Measurements from ENCODE around the gene ZFAND2A.
"Not testable (repeated sequence)": the region's sequence is repeated elsewhere in the genome, so short reads cannot be mapped to it uniquely, and the experiment has no call there.

ZFAND2A gene

DNA sequence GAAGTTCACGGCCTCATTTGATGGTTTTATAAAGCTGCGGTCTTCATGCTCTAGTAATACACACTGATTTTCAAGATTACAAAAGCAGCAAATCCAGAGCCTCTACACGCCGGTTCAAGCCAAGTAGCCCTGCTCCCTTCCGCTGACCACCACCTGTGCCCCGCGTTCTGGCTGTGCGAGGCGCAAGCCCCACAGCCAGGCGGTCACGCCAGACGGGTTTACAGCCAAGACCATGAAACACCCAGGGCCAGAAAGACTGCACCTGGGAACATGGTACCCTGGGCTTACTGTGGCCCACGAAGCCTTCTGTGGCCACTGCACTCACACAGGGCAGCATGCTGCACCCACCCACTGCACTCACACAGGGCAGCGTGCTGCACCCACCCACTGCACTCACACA is 38.5 kb downstream of the ZFAND2A start:
- H3K9me3 ChIP-seq (ENCODE audit: control insufficient read depth in 1 of 2, low read length in 2 of 2) = no peaks in the 10 kb centered on the region
- no peak overlapping the region for H3K27ac ChIP-seq (ENCODE audit: low read length)
- no peak overlapping the region for H3K4me3 ChIP-seq (ENCODE audit: low read depth in 1 of 2, low read length in 2 of 2)

GRCh38 chr7:1120791-1121190 is 39.2 kb downstream of the ZFAND2A start:
- Histone ChIP-seq H3K4me3 (ENCODE audit: low read depth in 1 of 2, low read length in 2 of 2) (no peak overlapping the region), H3K4me1 (ENCODE audit: control insufficient read depth in 1 of 2, insufficient read depth in 2 of 2, low read length in 2 of 2) (peaks cover 0 to 20% of the 10 kb centered on the region in 2 donors), H3K27me3 (ENCODE audit: low read depth, low read length) (no peaks in the 10 kb centered on the region), H3K36me3 (ENCODE audit: control insufficient read depth in 1 of 2, insufficient read depth in 2 of 2, low read length in 2 of 2) (peaks cover 0 to 3% of the 10 kb centered on the region in 2 donors), H3K9me3 (ENCODE audit: control insufficient read depth in 1 of 2, low read length in 2 of 2) (no peaks in the 10 kb centered on the region), H3K27ac (ENCODE audit: low read length) (no peak overlapping the region)

More for the DNA sequence above, 38.5 kb downstream of the ZFAND2A start:
- H3K36me3 ChIP-seq (ENCODE audit: control insufficient read depth in 1 of 2, insufficient read depth in 2 of 2, low read length in 2 of 2) = peaks cover 0 to 3% of the 10 kb centered on the region in 2 donors
- H3K4me1 ChIP-seq (ENCODE audit: control insufficient read depth in 1 of 2, insufficient read depth in 2 of 2, low read length in 2 of 2) = peaks cover 0 to 20% of the 10 kb centered on the region in 2 donors
- no peaks in the 10 kb centered on the region for H3K27me3 ChIP-seq (ENCODE audit: low read depth, low read length)

DNA sequence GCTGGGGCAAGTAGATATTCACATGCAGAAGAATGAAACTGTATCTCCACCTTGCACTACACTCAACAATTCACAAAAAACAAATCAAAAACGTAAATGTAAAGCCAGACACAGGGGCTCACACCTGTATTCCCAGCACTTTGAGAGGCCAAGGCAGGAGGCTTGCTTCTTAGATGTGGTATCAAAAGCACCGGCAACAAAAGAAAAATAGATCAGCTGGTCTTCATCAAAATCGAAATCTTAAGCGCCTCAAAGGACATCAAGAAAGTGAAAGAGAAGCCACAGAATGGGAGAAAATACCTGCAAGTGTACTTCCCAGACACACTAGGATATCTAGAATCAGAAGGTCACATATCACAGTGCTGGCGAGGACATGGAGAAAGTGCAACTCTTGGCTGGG is 40.8 kb downstream of the ZFAND2A start:
- Histone ChIP-seq H3K9me3 (ENCODE audit: control insufficient read depth in 1 of 2, low read length in 2 of 2) (no peaks in the 10 kb centered on the region), H3K4me1 (ENCODE audit: control insufficient read depth in 1 of 2, insufficient read depth in 2 of 2, low read length in 2 of 2) (peaks cover 0 to 13% of the 10 kb centered on the region in 2 donors), H3K27me3 (ENCODE audit: low read depth, low read length) (no peaks in the 10 kb centered on the region), H3K36me3 (ENCODE audit: control insufficient read depth in 1 of 2, insufficient read depth in 2 of 2, low read length in 2 of 2) (no peaks in the 10 kb centered on the region), H3K4me3 (ENCODE audit: low read depth in 1 of 2, low read length in 2 of 2) (no peak overlapping the region), H3K27ac (ENCODE audit: low read length) (no peak overlapping the region)

GRCh38 chr7:1117321-1117928 is 42.6 kb downstream of the ZFAND2A start:
- Histone ChIP-seq H3K4me1 (ENCODE audit: control insufficient read depth in 1 of 2, insufficient read depth in 2 of 2, low read length in 2 of 2) (no peaks in the 10 kb centered on the region), H3K9me3 (ENCODE audit: control insufficient read depth in 1 of 2, low read length in 2 of 2) (no peaks in the 10 kb centered on the region), H3K27me3 (ENCODE audit: low read depth, low read length) (no peaks in the 10 kb centered on the region), H3K27ac (ENCODE audit: low read length) (no peak overlapping the region), H3K36me3 (ENCODE audit: control insufficient read depth in 1 of 2, insufficient read depth in 2 of 2, low read length in 2 of 2) (peaks cover 0 to 5% of the 10 kb centered on the region in 2 donors), H3K4me3 (ENCODE audit: low read depth in 1 of 2, low read length in 2 of 2) (no peak overlapping the region)

DNA sequence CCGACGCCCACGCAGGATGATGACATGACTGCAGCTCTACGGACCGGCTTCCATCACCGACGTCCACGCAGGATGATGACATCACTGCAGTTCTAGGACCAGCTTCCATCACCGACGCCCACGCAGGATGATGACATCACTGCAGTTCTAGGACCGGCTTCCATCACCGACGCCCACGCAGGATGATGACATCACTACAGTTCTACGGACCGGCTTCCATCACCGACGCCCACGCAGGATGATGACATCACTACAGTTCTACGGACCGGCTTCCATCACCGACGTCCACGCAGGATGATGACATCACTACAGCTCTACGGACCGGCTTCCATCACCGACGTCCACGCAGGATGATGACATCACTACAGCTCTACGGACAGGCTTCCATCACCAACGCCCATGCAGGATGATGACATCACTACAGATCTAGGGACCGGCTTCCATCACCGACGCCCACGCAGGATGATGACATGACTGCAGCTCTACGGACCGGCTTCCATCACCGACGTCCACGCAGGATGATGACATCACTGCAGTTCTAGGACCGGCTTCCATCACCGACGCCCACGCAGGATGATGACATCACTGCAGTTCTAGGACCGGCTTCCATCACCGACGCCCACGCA is 43.5 kb downstream of the ZFAND2A start:
- not testable (repeated sequence) for H3K27ac ChIP-seq (ENCODE audit: low read length); H3K27me3 ChIP-seq (ENCODE audit: low read depth, low read length); H3K4me1 ChIP-seq (ENCODE audit: control insufficient read depth in 1 of 2, insufficient read depth in 2 of 2, low read length in 2 of 2); H3K4me3 ChIP-seq (ENCODE audit: low read depth in 1 of 2, low read length in 2 of 2); H3K36me3 ChIP-seq (ENCODE audit: control insufficient read depth in 1 of 2, insufficient read depth in 2 of 2, low read length in 2 of 2); H3K9me3 ChIP-seq (ENCODE audit: control insufficient read depth in 1 of 2, low read length in 2 of 2)

- H3K27ac ChIP-seq (ENCODE audit: low read length); H3K4me1 ChIP-seq (ENCODE audit: control insufficient read depth in 1 of 2, insufficient read depth in 2 of 2, low read length in 2 of 2); H3K4me3 ChIP-seq (ENCODE audit: low read depth in 1 of 2, low read length in 2 of 2); H3K27me3 ChIP-seq (ENCODE audit: low read depth, low read length); H3K9me3 ChIP-seq (ENCODE audit: control insufficient read depth in 1 of 2, low read length in 2 of 2); H3K36me3 ChIP-seq (ENCODE audit: control insufficient read depth in 1 of 2, insufficient read depth in 2 of 2, low read length in 2 of 2): not testable (repeated sequence)
Measured at GRCh38 chr7:1115171-1116045, 44.6 kb downstream of the ZFAND2A start.

DNA sequence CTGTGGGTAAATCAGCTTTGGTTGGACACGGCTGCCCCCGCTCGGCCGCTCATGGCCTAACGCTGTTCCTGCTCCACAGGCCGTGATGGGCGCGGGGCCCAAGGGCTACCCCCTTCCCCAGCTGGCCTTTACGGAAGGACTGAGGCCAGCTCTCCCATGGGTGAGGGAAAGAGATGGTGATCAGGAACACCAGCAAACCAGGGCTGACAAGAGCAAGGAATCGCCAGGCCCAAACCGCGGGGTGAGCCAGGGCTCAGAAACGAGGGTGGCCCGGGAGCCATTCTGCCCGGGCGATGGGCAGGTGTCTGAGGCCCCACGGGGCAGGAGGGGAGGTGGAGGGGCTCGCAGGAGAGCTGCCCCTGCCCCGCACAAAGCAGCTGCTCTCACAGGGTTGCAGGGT is 45.5 kb downstream of the ZFAND2A start:
- H3K27ac ChIP-seq (ENCODE audit: low read length) = no peak overlapping the region
- H3K4me3 ChIP-seq (ENCODE audit: low read depth in 1 of 2, low read length in 2 of 2) = no peak overlapping the region
- H3K36me3 ChIP-seq (ENCODE audit: control insufficient read depth in 1 of 2, insufficient read depth in 2 of 2, low read length in 2 of 2) = peaks cover 0 to 7% of the 10 kb centered on the region in 2 donors
- no peaks in the 10 kb centered on the region for H3K27me3 ChIP-seq (ENCODE audit: low read depth, low read length)
- no peaks in the 10 kb centered on the region for H3K4me1 ChIP-seq (ENCODE audit: control insufficient read depth in 1 of 2, insufficient read depth in 2 of 2, low read length in 2 of 2)
- H3K9me3 ChIP-seq (ENCODE audit: control insufficient read depth in 1 of 2, low read length in 2 of 2) = no peaks in the 10 kb centered on the region

DNA sequence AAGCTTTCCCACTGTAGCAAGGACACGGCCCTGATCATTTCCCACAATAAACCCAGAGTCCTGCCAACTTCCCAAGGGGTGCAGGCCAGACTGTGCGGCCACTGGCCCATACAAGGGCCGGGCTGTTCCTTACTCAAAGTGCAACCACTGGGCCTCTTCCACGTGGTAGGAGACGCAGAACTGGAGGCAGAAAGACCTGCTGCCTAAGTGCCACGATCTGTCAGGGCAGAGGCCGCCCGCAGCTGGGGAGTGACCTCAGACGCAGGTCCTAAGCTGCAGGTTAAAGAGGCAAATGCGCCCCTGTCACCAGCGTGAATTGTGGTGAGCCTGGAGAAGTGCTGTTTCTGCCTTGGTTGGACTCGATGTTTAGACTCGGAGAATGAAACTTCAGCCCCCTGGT is 45.9 kb downstream of the ZFAND2A start:
- H3K36me3 ChIP-seq (ENCODE audit: control insufficient read depth in 1 of 2, insufficient read depth in 2 of 2, low read length in 2 of 2) = peaks cover 0 to 7% of the 10 kb centered on the region in 2 donors
- no peak overlapping the region for H3K4me3 ChIP-seq (ENCODE audit: low read depth in 1 of 2, low read length in 2 of 2)
- H3K27ac ChIP-seq (ENCODE audit: low read length) = no peak overlapping the region
- H3K27me3 ChIP-seq (ENCODE audit: low read depth, low read length) = no peaks in the 10 kb centered on the region
- no peaks in the 10 kb centered on the region for H3K4me1 ChIP-seq (ENCODE audit: control insufficient read depth in 1 of 2, insufficient read depth in 2 of 2, low read length in 2 of 2)
- no peaks in the 10 kb centered on the region for H3K9me3 ChIP-seq (ENCODE audit: control insufficient read depth in 1 of 2, low read length in 2 of 2)

DNA sequence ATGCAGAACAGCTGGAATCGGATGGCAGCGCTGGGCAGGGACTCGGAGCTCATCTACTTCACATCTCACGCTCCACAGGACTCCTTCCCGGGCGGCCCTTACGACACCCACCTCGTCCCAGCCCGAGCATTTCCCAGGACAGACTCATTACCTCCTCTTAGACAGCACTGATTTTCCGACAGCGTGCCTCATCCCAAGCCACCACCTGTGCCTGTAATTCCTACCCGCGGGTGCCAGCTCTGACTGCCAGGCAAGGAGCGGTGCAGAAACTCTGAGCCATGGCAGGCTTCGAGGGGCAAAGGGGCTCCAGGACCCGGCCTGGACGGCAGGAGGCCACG is 46.5 kb downstream of the ZFAND2A start:
- Histone ChIP-seq H3K27me3 (ENCODE audit: low read depth, low read length) (no peaks in the 10 kb centered on the region), H3K4me1 (ENCODE audit: control insufficient read depth in 1 of 2, insufficient read depth in 2 of 2, low read length in 2 of 2) (no peaks in the 10 kb centered on the region), H3K27ac (ENCODE audit: low read length) (no peak overlapping the region), H3K9me3 (ENCODE audit: control insufficient read depth in 1 of 2, low read length in 2 of 2) (no peaks in the 10 kb centered on the region), H3K4me3 (ENCODE audit: low read depth in 1 of 2, low read length in 2 of 2) (no peak overlapping the region), H3K36me3 (ENCODE audit: control insufficient read depth in 1 of 2, insufficient read depth in 2 of 2, low read length in 2 of 2) (peaks cover 0 to 7% of the 10 kb centered on the region in 2 donors)

GRCh38 chr7:1112625-1113547 is 47.1 kb downstream of the ZFAND2A start:
- Histone ChIP-seq H3K36me3 (ENCODE audit: control insufficient read depth in 1 of 2, insufficient read depth in 2 of 2, low read length in 2 of 2) (peaks cover 0 to 7% of the 10 kb centered on the region in 2 donors), H3K27me3 (ENCODE audit: low read depth, low read length) (no peaks in the 10 kb centered on the region), H3K4me3 (ENCODE audit: low read depth in 1 of 2, low read length in 2 of 2) (no peak overlapping the region), H3K9me3 (ENCODE audit: control insufficient read depth in 1 of 2, low read length in 2 of 2) (no peaks in the 10 kb centered on the region), H3K4me1 (ENCODE audit: control insufficient read depth in 1 of 2, insufficient read depth in 2 of 2, low read length in 2 of 2) (no peaks in the 10 kb centered on the region), H3K27ac (ENCODE audit: low read length) (no peak overlapping the region)

DNA sequence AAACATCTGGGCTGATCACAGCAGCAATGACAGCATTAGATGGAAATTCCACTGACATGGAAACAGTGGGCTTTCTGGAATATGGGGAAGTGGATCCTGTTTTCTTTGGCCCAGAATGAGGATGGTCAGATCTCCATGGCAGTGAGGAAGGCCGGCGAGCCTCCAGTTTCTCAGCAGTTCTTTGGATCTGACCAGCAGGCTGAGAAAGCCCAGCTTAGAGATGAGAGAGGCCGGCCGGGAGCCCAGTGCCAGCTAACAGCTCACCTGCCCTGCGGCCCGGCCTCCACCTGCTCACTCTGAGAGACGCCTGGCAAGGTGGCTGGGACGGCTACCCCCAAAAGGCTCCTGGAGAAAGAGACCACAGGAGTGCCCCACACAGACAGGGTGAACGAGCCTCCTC is 47.9 kb downstream of the ZFAND2A start:
- Histone ChIP-seq H3K27me3 (ENCODE audit: low read depth, low read length) (no peaks in the 10 kb centered on the region), H3K4me3 (ENCODE audit: low read depth in 1 of 2, low read length in 2 of 2) (no peak overlapping the region), H3K27ac (ENCODE audit: low read length) (no peak overlapping the region), H3K9me3 (ENCODE audit: control insufficient read depth in 1 of 2, low read length in 2 of 2) (no peaks in the 10 kb centered on the region), H3K36me3 (ENCODE audit: control insufficient read depth in 1 of 2, insufficient read depth in 2 of 2, low read length in 2 of 2) (peaks cover 0 to 7% of the 10 kb centered on the region in 2 donors), H3K4me1 (ENCODE audit: control insufficient read depth in 1 of 2, insufficient read depth in 2 of 2, low read length in 2 of 2) (no peaks in the 10 kb centered on the region)
